NCI-H748 (cell line): Measurements from ENCODE around the gene NPPA.

Experiments
- DNase-seq: peaks from one replicate; lab custom pipeline; 2025; ENCODE audit not compliant: unreplicated experiment; lab: John Stamatoyannopoulos, UW

Gene NPPA

GRCh38 chr1:11845641-11846335 is 1.8 kb downstream of the NPPA start:
- peak; percentile 5 for DNase-seq

DNA sequence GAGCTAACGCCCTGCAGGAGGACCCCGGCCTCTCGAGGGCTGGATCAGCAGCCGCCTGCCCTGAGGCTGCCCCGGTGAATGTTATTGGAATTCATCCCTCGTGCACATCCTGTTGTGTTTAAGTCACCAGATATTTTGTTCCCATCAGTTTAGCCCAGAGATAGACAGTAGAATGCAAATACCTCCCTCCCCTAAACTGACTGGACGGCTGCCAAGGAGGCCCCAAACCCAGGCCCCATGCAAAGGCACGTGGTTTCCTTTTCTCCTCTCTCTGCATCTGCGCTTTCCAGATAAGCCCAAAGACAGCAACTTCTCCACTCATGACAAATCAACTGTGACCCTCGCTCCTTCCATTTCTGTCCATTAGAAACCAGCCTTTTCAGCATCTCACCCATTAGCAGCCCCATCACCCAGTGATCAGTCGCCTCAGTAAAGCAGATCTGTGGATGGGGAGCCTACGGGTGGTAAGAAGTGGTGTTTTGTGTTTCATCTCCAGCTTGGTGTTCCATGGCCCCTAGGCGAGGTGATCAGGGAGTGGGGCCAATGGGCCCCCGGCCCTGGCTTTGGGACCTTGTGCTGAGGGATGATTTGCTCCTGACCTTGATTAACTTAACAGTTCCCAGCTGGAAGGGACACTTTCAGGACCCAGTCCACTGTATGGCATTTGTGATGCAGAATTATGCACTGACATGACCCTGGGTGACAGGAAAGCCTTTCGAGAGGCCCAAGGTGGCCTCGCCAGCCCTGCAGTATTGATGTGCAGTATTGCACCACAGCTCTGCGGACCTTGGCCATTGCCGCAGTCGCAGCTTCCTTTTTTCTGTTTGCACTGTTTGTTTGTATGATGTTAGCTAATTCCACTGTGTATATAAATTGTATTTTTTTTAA is 5.2 kb downstream of the NPPA start:
- DNase-seq: no peak

- peak; percentile 31 for DNase-seq
Measured at GRCh38 chr1:11841245-11842153, 6.1 kb downstream of the NPPA start.

GRCh38 chr1:11839727-11840705 is 7.6 kb downstream of the NPPA start:
- DNase-seq: no peak

DNA sequence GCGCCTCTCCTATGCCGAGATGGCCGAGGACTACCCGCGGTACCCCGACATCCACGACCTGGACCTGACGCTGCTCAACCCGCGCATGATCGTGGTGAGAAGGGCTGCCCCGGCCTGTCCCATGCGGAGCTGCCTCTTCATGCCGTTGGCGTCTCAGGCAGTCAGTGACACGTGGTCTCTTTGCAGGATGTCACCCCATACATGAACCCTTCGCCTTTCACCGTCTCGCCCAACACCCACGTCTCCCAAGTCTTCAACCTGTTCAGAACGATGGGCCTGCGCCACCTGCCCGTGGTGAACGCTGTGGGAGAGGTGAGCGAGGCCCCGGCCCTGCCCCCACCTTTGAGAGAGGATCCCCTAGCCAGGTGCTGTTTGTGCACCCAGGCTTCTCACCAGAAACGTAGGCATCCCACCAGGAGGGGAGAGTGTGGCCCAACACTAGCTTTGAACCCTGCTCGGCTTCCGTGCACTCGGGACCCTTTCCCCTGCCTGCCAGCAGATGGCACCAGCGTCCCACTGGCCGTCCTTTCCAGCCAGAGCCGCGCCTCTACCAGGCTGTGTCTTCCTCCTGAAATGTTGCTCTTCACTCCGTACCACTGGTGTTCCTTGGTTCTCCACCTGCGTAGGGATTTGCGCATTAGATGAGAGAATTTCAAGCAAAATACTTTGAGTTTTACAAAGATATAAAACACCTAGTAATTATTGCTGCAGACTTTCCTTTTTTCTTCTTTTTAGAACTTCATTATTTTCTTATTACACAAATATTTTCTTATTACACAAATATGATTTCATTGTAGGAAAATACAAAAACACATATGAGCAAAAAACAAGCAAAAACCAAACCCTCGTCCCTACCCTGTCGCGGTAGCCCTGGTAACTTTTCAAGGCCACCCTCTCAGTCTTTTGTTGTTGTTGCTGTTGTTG is 9.0 kb downstream of the NPPA start:
- DNase-seq: peak; percentile 44

DNA sequence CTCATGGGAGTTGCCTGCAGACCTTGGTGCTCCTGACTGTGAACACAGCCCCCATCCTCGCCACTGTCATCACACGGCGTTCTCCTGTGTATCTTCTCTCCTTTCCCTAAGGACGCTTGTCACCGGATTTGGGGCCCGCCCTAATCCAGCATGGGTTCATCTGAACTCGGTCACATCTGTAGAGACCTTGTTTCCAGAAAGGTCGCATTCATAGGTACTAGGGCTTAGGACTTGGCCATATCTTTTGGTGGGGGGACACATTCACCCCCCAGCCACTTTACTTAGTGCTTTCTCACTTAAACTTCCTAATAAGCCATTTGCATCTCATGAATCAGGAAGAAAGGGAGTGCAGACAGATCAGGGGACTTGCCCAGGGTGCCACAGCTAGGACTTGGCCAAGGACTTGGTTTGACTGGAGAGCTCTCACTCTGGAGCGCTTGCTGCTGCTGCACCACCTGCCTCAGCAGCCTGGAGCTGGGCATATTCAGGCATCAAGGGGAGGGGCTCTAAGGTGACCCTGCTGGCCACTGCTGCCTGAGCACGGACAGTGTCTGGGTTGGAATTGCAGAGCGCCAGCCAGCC is 9.7 kb downstream of the NPPA start:
- no peak for DNase-seq

GRCh38 chr1:11836955-11837766 is 10.4 kb downstream of the NPPA start:
- DNase-seq: no peak

DNA sequence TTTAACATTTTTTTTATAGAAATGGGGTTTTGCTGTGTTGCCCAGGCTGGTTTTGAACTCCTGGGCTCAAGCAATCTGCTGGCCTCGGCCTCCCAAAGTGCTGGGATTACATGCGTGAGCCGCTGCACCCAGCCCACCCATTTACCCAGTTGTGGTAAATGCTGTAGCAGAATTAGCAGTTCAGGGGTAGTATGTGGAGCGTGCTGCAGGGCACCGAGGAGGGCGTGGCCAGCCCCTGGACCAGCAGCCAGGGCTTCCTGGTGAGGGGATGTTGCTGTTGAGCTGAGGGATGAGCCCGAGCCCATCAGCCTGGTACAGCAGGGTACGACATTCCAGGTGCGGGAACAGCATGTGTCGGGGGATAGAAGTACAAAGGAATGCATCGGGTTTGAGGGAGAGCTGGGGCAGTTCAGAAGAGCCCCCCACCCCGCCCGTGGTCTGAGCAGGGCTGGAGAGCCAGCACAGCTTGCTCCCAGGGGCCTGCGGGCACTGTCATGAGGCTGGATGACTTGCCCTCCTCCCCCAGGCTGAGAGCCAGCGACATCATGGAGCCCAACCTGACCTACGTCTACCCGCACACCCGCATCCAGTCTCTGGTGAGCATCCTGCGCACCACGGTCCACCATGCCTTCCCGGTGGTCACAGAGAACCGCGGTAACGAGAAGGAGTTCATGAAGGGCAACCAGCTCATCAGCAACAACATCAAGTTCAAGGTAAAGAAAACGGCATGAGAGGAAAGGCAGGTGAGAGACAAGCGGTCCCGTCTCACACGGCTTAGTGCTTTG is 11.9 kb downstream of the NPPA start:
- no peak for DNase-seq

DNA sequence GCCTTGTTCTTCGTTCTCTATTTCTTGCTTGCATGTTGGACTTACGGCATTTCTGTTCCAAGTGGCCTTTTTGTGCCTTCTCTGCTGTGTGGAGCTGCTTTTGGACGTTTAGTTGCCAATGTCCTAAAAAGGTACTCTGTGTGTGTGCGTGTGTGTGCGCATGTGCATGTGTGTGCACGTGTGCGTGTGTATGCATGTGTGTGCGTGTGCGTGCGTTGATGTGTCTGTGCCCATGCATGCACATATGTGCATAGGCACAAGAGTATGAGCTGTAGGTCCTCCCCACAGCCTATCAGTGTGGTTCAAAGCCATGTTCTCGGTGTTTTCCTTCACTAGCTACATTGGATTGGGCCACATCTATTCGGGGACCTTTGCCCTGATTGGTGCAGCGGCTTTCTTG is 13.7 kb downstream of the NPPA start:
- DNase-seq: no peak

DNA sequence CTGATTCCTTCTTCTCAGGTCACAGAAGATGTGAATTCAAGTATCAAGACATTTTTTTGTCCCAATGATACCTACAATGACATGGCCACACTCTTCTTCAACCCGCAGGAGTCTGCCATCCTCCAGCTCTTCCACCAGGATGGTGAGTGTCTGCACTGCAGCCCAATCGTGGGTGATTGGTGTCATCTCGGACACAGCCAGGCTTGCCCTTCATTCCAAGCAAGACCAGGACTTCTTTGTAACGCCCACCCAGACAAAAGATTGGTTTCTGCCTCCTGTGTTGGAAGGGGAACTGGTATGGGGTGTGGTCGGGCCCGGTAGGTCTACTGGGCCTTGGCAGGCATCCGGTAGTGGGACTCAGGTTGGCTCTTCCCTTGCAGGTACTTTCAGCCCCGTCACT is 14.1 kb downstream of the NPPA start:
- no peak for DNase-seq

DNA sequence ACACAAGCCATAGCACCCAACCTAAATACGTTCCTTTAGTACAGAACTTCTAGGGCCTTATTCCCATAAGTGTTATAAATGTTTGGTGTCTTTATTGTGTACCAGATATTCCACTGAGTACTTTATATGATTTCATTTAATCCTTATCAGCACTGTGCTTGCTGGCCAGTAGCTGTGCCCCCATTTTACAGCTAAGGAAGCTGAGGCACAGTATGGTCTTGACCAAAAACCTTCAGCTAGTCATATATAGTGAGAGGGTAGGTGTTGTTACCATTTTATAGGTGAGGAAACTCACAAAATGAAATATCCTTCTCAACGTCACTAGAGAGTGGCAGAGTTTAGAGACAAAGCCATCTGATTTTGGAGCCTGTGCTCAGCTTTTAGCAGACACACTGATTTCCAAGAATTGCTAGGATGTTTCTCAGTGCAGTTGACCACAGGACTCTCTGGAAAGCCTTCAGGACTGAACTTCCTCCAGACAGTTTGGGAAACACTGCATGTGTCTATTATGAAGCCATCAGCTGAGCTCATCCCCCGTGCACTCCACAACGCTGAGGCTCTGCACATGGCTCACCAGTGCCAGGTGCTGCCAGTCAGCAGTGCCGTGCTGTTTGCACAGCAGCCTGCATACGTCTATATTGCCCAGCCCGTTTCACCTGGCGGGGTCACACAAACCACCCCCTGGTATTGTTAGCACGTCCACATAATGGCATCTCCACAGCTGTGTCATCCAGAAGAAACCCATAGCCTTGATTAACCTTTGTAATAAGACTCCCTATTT is 15.4 kb downstream of the NPPA start:
- peak; percentile 81 for DNase-seq

DNA sequence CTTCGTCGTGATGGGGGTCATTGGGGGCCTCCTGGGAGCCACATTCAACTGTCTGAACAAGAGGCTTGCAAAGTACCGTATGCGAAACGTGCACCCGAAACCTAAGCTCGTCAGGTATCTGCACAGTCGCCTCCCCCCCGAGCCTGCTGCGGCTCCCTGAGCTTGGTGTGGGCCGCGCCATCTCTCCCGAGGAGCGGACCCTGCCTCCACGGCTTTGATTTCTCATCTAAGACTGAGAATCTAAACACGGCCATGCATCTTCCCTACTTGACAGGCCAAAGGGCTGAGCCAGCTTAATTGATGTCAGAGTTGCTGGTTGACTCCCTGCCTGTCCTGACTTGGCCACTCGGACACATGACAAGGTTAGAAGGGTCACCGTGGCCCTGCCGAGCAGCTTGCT is 19.1 kb downstream of the NPPA start:
- DNase-seq: no peak

DNA sequence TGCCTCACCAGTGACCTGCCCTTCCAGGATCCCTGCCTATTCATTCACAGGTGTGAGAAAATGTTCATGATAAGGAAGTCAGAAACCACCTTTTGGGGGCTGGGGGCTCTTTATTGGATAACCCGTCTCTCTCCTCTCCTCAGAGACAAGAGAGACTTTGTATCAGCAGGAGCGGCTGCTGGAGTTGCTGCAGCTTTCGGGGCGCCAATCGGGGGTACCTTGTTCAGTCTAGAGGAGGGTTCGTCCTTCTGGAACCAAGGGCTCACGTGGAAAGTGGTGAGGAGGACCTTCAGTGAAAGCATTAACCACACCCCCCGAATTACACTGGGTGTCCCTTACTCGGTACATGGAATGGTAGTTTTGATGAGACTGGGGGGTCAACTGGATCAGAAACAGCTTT is 20.6 kb downstream of the NPPA start:
- DNase-seq: no peak

DNA sequence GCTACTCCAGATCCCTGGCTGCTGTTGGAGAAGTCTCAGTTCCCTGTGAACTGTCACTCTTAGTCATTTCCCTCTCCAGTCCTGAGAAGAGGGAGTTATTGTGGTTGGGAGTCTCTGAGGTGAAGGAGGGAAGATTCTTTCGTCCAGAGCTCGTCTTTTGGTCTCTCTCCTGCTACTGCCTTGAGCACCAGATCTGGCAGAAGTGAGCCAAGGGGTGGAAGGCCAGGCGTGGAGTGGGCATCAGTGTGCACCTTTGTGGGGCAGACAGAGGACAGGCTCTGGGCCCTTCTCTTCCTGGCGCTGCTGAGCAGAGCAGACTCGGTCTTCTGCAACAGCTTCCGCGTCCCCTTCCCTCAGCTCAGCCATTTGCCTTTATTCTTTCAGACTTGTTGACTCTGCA is 22.5 kb downstream of the NPPA start:
- no peak for DNase-seq

- no peak for DNase-seq
Measured at GRCh38 chr1:11823366-11824137, 24.0 kb downstream of the NPPA start.

DNA sequence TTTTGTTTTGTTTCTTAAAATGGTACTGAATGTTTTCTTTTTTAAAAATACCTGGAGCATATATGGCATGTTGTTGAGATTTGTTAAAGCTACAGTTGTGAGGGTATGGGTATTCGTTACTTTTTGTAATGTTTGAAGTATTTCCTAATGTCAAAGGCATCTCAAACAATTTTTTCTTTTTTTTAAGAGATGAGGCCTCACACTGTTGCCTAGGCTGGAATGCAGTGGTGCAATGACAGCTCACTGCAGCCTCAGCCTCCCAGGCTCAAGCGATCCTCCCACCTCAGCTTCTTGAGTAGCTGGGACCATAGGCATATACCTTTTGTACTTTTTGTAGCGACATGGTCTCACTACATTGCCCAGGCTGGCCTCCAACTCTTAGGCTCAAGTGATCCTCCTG is 25.5 kb downstream of the NPPA start:
- DNase-seq: no peak
